ENCODE results near the gene PNCK.
"Not testable (repeated sequence)": the region's sequence is repeated elsewhere in the genome, so short reads cannot be mapped to it uniquely, and the experiment has no call there.

The PNCK gene

GRCh38 chrX:153697924-153698865 is 24.6 kb upstream of the PNCK start:
- DNase-seq = no peak

GRCh38 chrX:153696986-153697722 is 23.5 kb upstream of the PNCK start:
- not testable (repeated sequence) for DNase-seq

- DNase-seq = not testable (repeated sequence)
These were observed 22.9 kb upstream of the PNCK start for GRCh38 chrX:153696538-153696937.

- no peak for DNase-seq
These were observed 22.5 kb upstream of the PNCK start for GRCh38 chrX:153696100-153696499.

- DNase-seq = no peak
These were observed 21.2 kb upstream of the PNCK start for GRCh38 chrX:153694687-153695270.

- not testable (repeated sequence) for DNase-seq
These were observed 20.6 kb upstream of the PNCK start for GRCh38 chrX:153694256-153694655.

GRCh38 chrX:153693216-153694086 is 19.8 kb upstream of the PNCK start:
- DNase-seq = no peak

- DNase-seq = no peak
These were observed 19.1 kb upstream of the PNCK start for GRCh38 chrX:153692611-153693156.

- no peak for DNase-seq
These were observed 18.4 kb upstream of the PNCK start for GRCh38 chrX:153692003-153692402.

- DNase-seq = not testable (repeated sequence)
These were observed 17.6 kb upstream of the PNCK start for GRCh38 chrX:153691032-153691827.

GRCh38 chrX:153690466-153690865 is 16.9 kb upstream of the PNCK start:
- no peak for DNase-seq

- no peak for DNase-seq
These were observed 16.2 kb upstream of the PNCK start for GRCh38 chrX:153689654-153690465.

- no peak for DNase-seq
These were observed 15.4 kb upstream of the PNCK start for GRCh38 chrX:153688911-153689590.

- no peak for DNase-seq
These were observed 14.9 kb upstream of the PNCK start for GRCh38 chrX:153688506-153688905.

- DNase-seq = no peak
These were observed 14.5 kb upstream of the PNCK start for GRCh38 chrX:153688071-153688470.

- DNase-seq = peak; percentile 44
These were observed 13.8 kb upstream of the PNCK start, which contains the start of gene SLC6A8 for GRCh38 chrX:153687121-153688039. Gene SLC6A8, plus strand, starts transcription at chrX:153687926. Its CDS starts 649 bp downstream, at chrX:153688575.

- DNase-seq = no peak
These were observed 13.1 kb upstream of the PNCK start for GRCh38 chrX:153686711-153687110.
